ENCODE measurements around the gene MSI1. TPM values are rescaled to one million over a fixed set of nuclear protein-coding genes. Genes with fewer than 3 reads are reported as not detected.

The MSI1 gene
- total and polyA plus RNA-seq, 2 of the 13 experiments (the other 11 are each of a cell fraction or from before 2014, with no cell fraction given): 0.09 to 0.46 TPM

DNA sequence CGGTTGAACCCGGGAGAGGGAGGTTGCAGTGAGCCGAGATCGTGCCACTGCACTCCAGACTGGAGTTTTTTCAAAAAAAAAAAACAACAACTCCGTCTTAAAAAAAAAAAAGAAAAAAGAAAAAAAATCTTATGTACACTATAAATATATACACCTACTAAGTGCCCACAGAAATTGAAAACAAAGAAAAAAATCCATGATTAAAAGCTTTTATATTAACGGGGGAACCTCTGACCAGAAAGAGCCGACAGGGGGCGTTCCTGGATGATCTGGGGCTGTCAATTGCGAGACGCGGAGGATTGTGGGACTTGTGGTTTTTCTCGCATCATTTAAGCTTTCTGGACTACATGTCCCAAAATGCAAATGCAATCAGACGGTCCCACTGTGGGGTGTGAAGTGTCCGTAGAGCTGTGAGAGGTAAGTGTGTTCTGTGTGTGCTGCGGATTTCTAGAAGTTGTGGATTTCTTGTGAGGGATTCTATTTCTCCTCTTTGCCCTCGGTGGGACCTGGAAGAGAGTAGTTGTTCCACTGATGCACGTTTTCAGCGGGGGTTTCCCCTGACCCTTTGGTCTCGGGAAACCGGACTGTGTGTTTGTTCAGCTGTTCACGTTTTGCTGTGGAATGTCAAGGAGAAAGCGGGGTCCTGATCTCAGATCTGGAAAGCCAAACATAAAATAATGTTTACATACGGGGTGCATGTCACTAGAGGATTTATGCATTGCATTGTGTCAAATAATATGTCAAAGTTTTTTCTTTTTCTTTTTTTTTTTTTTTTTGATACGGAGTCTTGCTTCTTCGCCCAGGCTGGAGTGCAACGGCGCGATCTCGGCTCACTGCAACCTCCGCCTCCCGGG lies 66.8 kb downstream of the MSI1 start, which contains the start of gene SIRT4 (continued):
- TF ChIP-seq, protein P1, sequence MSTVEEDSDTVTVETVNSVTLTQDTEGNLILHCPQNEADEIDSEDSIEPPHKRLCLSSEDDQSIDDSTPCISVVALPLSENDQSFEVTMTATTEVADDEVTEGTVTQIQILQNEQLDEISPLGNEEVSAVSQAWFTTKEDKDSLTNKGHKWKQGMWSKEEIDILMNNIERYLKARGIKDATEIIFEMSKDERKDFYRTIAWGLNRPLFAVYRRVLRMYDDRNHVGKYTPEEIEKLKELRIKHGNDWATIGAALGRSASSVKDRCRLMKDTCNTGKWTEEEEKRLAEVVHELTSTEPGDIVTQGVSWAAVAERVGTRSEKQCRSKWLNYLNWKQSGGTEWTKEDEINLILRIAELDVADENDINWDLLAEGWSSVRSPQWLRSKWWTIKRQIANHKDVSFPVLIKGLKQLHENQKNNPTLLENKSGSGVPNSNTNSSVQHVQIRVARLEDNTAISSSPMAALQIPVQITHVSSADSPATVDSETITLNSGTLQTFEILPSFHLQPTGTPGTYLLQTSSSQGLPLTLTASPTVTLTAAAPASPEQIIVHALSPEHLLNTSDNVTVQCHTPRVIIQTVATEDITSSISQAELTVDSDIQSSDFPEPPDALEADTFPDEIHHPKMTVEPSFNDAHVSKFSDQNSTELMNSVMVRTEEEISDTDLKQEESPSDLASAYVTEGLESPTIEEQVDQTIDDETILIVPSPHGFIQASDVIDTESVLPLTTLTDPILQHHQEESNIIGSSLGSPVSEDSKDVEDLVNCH (CRISPR knock-in tag; IDR thresholded peaks at IDR 0.05): no peak
- TF ChIP-seq ZNF547 (CRISPR knock-in tag; IDR thresholded peaks at IDR 0.05): no peak
- TF ChIP-seq, protein P2, sequence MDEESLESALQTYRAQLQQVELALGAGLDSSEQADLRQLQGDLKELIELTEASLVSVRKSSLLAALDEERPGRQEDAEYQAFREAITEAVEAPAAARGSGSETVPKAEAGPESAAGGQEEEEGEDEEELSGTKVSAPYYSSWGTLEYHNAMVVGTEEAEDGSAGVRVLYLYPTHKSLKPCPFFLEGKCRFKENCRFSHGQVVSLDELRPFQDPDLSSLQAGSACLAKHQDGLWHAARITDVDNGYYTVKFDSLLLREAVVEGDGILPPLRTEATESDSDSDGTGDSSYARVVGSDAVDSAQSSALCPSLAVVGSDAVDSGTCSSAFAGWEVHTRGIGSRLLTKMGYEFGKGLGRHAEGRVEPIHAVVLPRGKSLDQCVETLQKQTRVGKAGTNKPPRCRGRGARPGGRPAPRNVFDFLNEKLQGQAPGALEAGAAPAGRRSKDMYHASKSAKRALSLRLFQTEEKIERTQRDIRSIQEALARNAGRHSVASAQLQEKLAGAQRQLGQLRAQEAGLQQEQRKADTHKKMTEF (CRISPR knock-in tag; IDR thresholded peaks at IDR 0.05): peak; percentile 44; the same call in 1 of the 2 replicates
- no peak for TF ChIP-seq SRF (IDR thresholded peaks at IDR 0.05; ENCODE audit: low read depth, low read length)
- TF ChIP-seq, protein P3, sequence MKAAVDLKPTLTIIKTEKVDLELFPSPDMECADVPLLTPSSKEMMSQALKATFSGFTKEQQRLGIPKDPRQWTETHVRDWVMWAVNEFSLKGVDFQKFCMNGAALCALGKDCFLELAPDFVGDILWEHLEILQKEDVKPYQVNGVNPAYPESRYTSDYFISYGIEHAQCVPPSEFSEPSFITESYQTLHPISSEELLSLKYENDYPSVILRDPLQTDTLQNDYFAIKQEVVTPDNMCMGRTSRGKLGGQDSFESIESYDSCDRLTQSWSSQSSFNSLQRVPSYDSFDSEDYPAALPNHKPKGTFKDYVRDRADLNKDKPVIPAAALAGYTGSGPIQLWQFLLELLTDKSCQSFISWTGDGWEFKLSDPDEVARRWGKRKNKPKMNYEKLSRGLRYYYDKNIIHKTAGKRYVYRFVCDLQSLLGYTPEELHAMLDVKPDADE (CRISPR knock-in tag; IDR thresholded peaks at IDR 0.05): no peak
- TF ChIP-seq MXI1 (IDR thresholded peaks at IDR 0.05; ENCODE audit: borderline replicate concordance, low read depth, low read length): peak; percentile 43; the same call in 1 of the 3 replicates
- TF ChIP-seq, protein P4, sequence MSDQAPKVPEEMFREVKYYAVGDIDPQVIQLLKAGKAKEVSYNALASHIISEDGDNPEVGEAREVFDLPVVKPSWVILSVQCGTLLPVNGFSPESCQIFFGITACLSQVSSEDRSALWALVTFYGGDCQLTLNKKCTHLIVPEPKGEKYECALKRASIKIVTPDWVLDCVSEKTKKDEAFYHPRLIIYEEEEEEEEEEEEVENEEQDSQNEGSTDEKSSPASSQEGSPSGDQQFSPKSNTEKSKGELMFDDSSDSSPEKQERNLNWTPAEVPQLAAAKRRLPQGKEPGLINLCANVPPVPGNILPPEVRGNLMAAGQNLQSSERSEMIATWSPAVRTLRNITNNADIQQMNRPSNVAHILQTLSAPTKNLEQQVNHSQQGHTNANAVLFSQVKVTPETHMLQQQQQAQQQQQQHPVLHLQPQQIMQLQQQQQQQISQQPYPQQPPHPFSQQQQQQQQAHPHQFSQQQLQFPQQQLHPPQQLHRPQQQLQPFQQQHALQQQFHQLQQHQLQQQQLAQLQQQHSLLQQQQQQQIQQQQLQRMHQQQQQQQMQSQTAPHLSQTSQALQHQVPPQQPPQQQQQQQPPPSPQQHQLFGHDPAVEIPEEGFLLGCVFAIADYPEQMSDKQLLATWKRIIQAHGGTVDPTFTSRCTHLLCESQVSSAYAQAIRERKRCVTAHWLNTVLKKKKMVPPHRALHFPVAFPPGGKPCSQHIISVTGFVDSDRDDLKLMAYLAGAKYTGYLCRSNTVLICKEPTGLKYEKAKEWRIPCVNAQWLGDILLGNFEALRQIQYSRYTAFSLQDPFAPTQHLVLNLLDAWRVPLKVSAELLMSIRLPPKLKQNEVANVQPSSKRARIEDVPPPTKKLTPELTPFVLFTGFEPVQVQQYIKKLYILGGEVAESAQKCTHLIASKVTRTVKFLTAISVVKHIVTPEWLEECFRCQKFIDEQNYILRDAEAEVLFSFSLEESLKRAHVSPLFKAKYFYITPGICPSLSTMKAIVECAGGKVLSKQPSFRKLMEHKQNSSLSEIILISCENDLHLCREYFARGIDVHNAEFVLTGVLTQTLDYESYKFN (CRISPR knock-in tag; conservative IDR thresholded peaks at IDR 0.05): peak; percentile 71
- peak; percentile 41 for TF ChIP-seq YEATS4 (CRISPR knock-in tag; IDR thresholded peaks at IDR 0.05; ENCODE audit: borderline replicate concordance)
- no peak for TF ChIP-seq ZNF607 (CRISPR knock-in tag; IDR thresholded peaks at IDR 0.05; ENCODE audit: borderline replicate concordance)
- TF ChIP-seq, protein P5, sequence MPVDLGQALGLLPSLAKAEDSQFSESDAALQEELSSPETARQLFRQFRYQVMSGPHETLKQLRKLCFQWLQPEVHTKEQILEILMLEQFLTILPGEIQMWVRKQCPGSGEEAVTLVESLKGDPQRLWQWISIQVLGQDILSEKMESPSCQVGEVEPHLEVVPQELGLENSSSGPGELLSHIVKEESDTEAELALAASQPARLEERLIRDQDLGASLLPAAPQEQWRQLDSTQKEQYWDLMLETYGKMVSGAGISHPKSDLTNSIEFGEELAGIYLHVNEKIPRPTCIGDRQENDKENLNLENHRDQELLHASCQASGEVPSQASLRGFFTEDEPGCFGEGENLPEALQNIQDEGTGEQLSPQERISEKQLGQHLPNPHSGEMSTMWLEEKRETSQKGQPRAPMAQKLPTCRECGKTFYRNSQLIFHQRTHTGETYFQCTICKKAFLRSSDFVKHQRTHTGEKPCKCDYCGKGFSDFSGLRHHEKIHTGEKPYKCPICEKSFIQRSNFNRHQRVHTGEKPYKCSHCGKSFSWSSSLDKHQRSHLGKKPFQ (CRISPR knock-in tag; IDR thresholded peaks at IDR 0.05; ENCODE audit: insufficient replicate concordance): peak; percentile 84
- TF ChIP-seq ZBTB38 (CRISPR knock-in tag; IDR thresholded peaks at IDR 0.05): no peak
- TF ChIP-seq, protein P6, sequence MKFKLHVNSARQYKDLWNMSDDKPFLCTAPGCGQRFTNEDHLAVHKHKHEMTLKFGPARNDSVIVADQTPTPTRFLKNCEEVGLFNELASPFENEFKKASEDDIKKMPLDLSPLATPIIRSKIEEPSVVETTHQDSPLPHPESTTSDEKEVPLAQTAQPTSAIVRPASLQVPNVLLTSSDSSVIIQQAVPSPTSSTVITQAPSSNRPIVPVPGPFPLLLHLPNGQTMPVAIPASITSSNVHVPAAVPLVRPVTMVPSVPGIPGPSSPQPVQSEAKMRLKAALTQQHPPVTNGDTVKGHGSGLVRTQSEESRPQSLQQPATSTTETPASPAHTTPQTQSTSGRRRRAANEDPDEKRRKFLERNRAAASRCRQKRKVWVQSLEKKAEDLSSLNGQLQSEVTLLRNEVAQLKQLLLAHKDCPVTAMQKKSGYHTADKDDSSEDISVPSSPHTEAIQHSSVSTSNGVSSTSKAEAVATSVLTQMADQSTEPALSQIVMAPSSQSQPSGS (CRISPR knock-in tag; IDR thresholded peaks at IDR 0.05): peak; percentile 43; the same call in 1 of the 2 replicates
- TF ChIP-seq ZSCAN29 (CRISPR knock-in tag; conservative IDR thresholded peaks at IDR 0.05): 0 out of 2 replicates have a peak, but pooled peaks have one; percentile 25
- peak; percentile 67; the same call in 1 of the 2 replicates for TF ChIP-seq FOXK1 (CRISPR knock-in tag; IDR thresholded peaks at IDR 0.05; ENCODE audit: borderline replicate concordance, low read depth)
